Astrocyte (in vitro differentiated cells and primary cell): ENCODE results near the gene MUC15. TPM values are rescaled to one million over a fixed set of nuclear protein-coding genes. Genes with fewer than 3 reads are reported as not detected.

Experiments
- DNase-seq: peaks from one replicate; pipeline ENCODE4 v3.0.0-alpha.2; 2010; ENCODE audit warnings: low read depth
- FAIRE-seq: peaks from 2 replicates; lab custom pipeline; 2011; peaks lifted over from hg19 to GRCh38; lab: Jason Lieb, UNC
- H2AFZ ChIP-seq: 2 replicates; pipeline ENCODE4 v1.6.0; 2012; ENCODE audit warnings: low read depth, low read length, inconsistent platforms
- H3K27ac ChIP-seq: 2 replicates; pipeline ENCODE4 v1.5.1; 2011; ENCODE audit warnings: low read depth, low read length, inconsistent platforms
- H3K27me3 ChIP-seq: 2 replicates; pipeline ENCODE4 v1.6.0; 2011; ENCODE audit warnings: low read length, inconsistent platforms; ENCODE audit not compliant: insufficient read depth
- H3K36me3 ChIP-seq: 2 replicates; pipeline ENCODE4 v1.5.1; 2011; ENCODE audit warnings: low read length, inconsistent platforms; ENCODE audit not compliant: insufficient read depth
- H3K4me1 ChIP-seq: 2 replicates; pipeline ENCODE4 v1.5.1; 2011; ENCODE audit warnings: low read length, inconsistent platforms; ENCODE audit not compliant: insufficient read depth
- H3K4me2 ChIP-seq: 2 replicates; pipeline ENCODE4 v1.6.0; 2012; ENCODE audit warnings: low read length, inconsistent platforms
- H3K4me3 ChIP-seq: 2 replicates; pipeline ENCODE4 v1.5.1; 2011; ENCODE audit warnings: low read depth, mild to moderate bottlenecking, low read length, inconsistent platforms; ENCODE audit not compliant: insufficient read depth
- H3K79me2 ChIP-seq: 2 replicates; pipeline ENCODE4 v1.6.0; 2012; ENCODE audit warnings: mild to moderate bottlenecking, low read length, inconsistent platforms; ENCODE audit not compliant: insufficient read depth
- H3K9ac ChIP-seq: 2 replicates; pipeline ENCODE4 v1.6.0; 2012; ENCODE audit warnings: mild to moderate bottlenecking, low read length, inconsistent platforms
- H3K9me3 ChIP-seq: 2 replicates; pipeline ENCODE4 v1.5.1; 2012; ENCODE audit warnings: low read depth, mild to moderate bottlenecking, low read length, inconsistent platforms; ENCODE audit not compliant: insufficient read depth
- H4K20me1 ChIP-seq: 2 replicates; pipeline ENCODE4 v1.6.0; 2012; ENCODE audit warnings: low read length, inconsistent platforms; ENCODE audit not compliant: insufficient read depth
- H3K27ac Mint-ChIP-seq: one replicate; pipeline ENCODE4 v1.8.0; 2021; ENCODE audit warnings: mild to moderate bottlenecking, mixed read lengths; ENCODE audit not compliant: unreplicated experiment
- H3K27me3 Mint-ChIP-seq: one replicate; pipeline ENCODE4 v1.8.0; 2021; ENCODE audit warnings: low read depth, mixed read lengths; ENCODE audit not compliant: unreplicated experiment
- H3K36me3 Mint-ChIP-seq: one replicate; pipeline ENCODE4 v1.8.0; 2021; ENCODE audit warnings: low read depth, mixed read lengths; ENCODE audit not compliant: unreplicated experiment
- H3K4me1 Mint-ChIP-seq: one replicate; pipeline ENCODE4 v1.8.0; 2021; ENCODE audit warnings: low read depth, mixed read lengths; ENCODE audit not compliant: unreplicated experiment
- H3K4me3 Mint-ChIP-seq: one replicate; pipeline ENCODE4 v1.8.0; 2021; ENCODE audit warnings: mild to moderate bottlenecking, moderate library complexity, mixed read lengths; ENCODE audit not compliant: unreplicated experiment
- H3K9me3 Mint-ChIP-seq: one replicate; pipeline ENCODE4 v1.8.0; 2021; ENCODE audit warnings: mild to moderate bottlenecking, mixed read lengths; ENCODE audit not compliant: unreplicated experiment
- CTCF ChIP-seq: IDR thresholded peaks from 2 replicates; pipeline ENCODE4 v1.5.1; 2011; ENCODE audit warnings: low read depth, mild to moderate bottlenecking, inconsistent platforms, low read length, moderate library complexity; ENCODE audit not compliant: insufficient read depth
- total RNA-seq: library from RNA; stranded (reverse); gene quantifications from 2 replicates; pipeline ENCODE4 v1.2.1, GENCODE V29; 2021

Gene MUC15
- total RNA-seq, 1 donor from 2014 or later, result 0.16 TPM

- H3K27me3 ChIP-seq, result no peaks in the 10 kb centered on the region
- H3K4me3 ChIP-seq, result no peak overlapping the region
- peak overlapping the region; percentile 35 for H3K4me2 ChIP-seq
- no peaks in the 10 kb centered on the region for H4K20me1 ChIP-seq
- no peak overlapping the region for H3K27ac ChIP-seq
- Mint-ChIP-seq H3K27me3 (no peaks in the 10 kb centered on the region), H3K9me3 (no peaks in the 10 kb centered on the region), H3K36me3 (no peaks in the 10 kb centered on the region), H3K4me3 (no peak overlapping the region), H3K27ac (no peak overlapping the region), H3K4me1 (peaks cover 5% of the 10 kb centered on the region)
- H2AFZ ChIP-seq, result no peak overlapping the region
- no peak overlapping the region for H3K9ac ChIP-seq
- no peak for FAIRE-seq
- DNase-seq, result no peak
- no peaks in the 10 kb centered on the region for H3K36me3 ChIP-seq
- H3K79me2 ChIP-seq, result no peaks in the 10 kb centered on the region
- TF ChIP-seq CTCF, result no peak
- H3K4me1 ChIP-seq, result no peaks in the 10 kb centered on the region
- H3K9me3 ChIP-seq, result no peaks in the 10 kb centered on the region
Measured at GRCh38 chr11:26579683-26580082, 7.6 kb upstream of the MUC15 start.

GRCh38 chr11:26578998-26579661 is 7.1 kb upstream of the MUC15 start:
- H3K9me3 Mint-ChIP-seq, result no peaks in the 10 kb centered on the region

More at GRCh38 chr11:26578998-26579661, 7.1 kb upstream of the MUC15 start:
- Histone ChIP-seq H3K79me2 (no peaks in the 10 kb centered on the region), H3K9ac (no peak overlapping the region), H2AFZ (no peak overlapping the region), H3K4me2 (peak overlapping the region; percentile 35), H3K4me3 (no peak overlapping the region), H4K20me1 (no peaks in the 10 kb centered on the region), H3K27ac (no peak overlapping the region), H3K27me3 (no peaks in the 10 kb centered on the region), H3K36me3 (no peaks in the 10 kb centered on the region), H3K4me1 (no peaks in the 10 kb centered on the region), H3K9me3 (no peaks in the 10 kb centered on the region)
- no peak overlapping the region for H3K27ac Mint-ChIP-seq
- H3K36me3 Mint-ChIP-seq, result no peaks in the 10 kb centered on the region
- no peak for TF ChIP-seq CTCF
- no peaks in the 10 kb centered on the region for H3K27me3 Mint-ChIP-seq
- DNase-seq (peak; percentile 8), FAIRE-seq (no peak)
- H3K4me1 Mint-ChIP-seq, result peaks cover 5% of the 10 kb centered on the region
- H3K4me3 Mint-ChIP-seq, result no peak overlapping the region
